ENCODE data around the gene TBC1D5.

GRCh38 chr3:17431004-17431403 lies 311.4 kb downstream of the TBC1D5 start:
- TF ChIP-seq POLR2A (IDR thresholded peaks at IDR 0.05): no peak
- peak in 6 of 7 experiments; percentile 26 to 56 (median 50) for TF ChIP-seq CTCF (IDR thresholded peaks at IDR 0.05)
